Mesodermal cell (in vitro differentiated cells): ENCODE measurements around the gene ELF2.
"Not testable (repeated sequence)": the region's sequence is repeated elsewhere in the genome, so short reads cannot be mapped to it uniquely, and the experiment has no call there.

ENCODE experiments used
- H3K27ac ChIP-seq: 2 replicates; pipeline ENCODE4 v1.7.0; 2013; ENCODE audit warnings: mild to moderate bottlenecking, low read depth, low read length, moderate library complexity; ENCODE audit not compliant: severe bottlenecking
- H3K36me3 ChIP-seq: 2 replicates; pipeline ENCODE4 v1.7.1; 2013; ENCODE audit warnings: mild to moderate bottlenecking, low read length, moderate library complexity; ENCODE audit not compliant: control insufficient read depth, insufficient read depth
- H3K4me1 ChIP-seq: one replicate; pipeline ENCODE4 v1.7.1; 2013; ENCODE audit warnings: mild to moderate bottlenecking, low read length; ENCODE audit not compliant: insufficient read depth, control insufficient read depth, poor library complexity, severe bottlenecking
- H3K4me3 ChIP-seq: 2 replicates; pipeline ENCODE4 v1.7.0; 2013; ENCODE audit warnings: low read length, control low read depth, mild to moderate bottlenecking; ENCODE audit not compliant: insufficient read depth, poor library complexity, severe bottlenecking; ENCODE audit errors: extremely low read depth
- H3K9me3 ChIP-seq: 2 replicates; pipeline ENCODE4 v1.7.1; 2013; ENCODE audit warnings: mild to moderate bottlenecking, low read length, moderate library complexity; ENCODE audit not compliant: control insufficient read depth
- WGBS, 2 experiments: methylation state at CpG; one replicate each; pipeline ENCODE4 v1.1.5; 2013; ENCODE audit warnings: missing lambda C conversion rate in 2 of 2; ENCODE audit not compliant: insufficient coverage in 2 of 2; 5-methylcytosine and 5-hydroxymethylcytosine counted together

ELF2 gene

GRCh38 chr4:139208404-139208945 lies 31.5 kb upstream of the ELF2 start:
- Histone ChIP-seq H3K4me3 (no peak overlapping the region), H3K9me3 (no peaks in the 10 kb centered on the region), H3K4me1 (no peaks in the 10 kb centered on the region), H3K36me3 (no peaks in the 10 kb centered on the region), H3K27ac (no peak overlapping the region)
- 80 to 86% methylated on average over 1 of the region's 3 CpGs for WGBS, 2 experiments

- Histone ChIP-seq H3K36me3 (no peaks in the 10 kb centered on the region), H3K9me3 (no peaks in the 10 kb centered on the region), H3K4me3 (no peak overlapping the region), H3K27ac (no peak overlapping the region), H3K4me1 (no peaks in the 10 kb centered on the region)
- WGBS, 2 experiments = 83 to 100% methylated on average over 2 of the region's 6 CpGs
These were observed 30.9 kb upstream of the ELF2 start for GRCh38 chr4:139207873-139208403.

GRCh38 chr4:139207247-139207646 lies 30.2 kb upstream of the ELF2 start:
- WGBS, 2 experiments = 92 to 100% methylated on average over 1 to 2 of the region's 3 CpGs
- Histone ChIP-seq H3K4me3 (no peak overlapping the region), H3K36me3 (no peaks in the 10 kb centered on the region), H3K4me1 (no peaks in the 10 kb centered on the region), H3K9me3 (no peaks in the 10 kb centered on the region), H3K27ac (no peak overlapping the region)

GRCh38 chr4:139202991-139203390 lies 26.0 kb upstream of the ELF2 start:
- Histone ChIP-seq H3K27ac (no peak overlapping the region), H3K36me3 (no peaks in the 10 kb centered on the region), H3K4me3 (no peak overlapping the region), H3K9me3 (no peaks in the 10 kb centered on the region), H3K4me1 (no peaks in the 10 kb centered on the region)
- WGBS, 2 experiments = 95 to 100% methylated on average over 2 of the region's 2 CpGs

- Histone ChIP-seq H3K36me3 (no peaks in the 10 kb centered on the region), H3K27ac (no peak overlapping the region), H3K4me1 (no peaks in the 10 kb centered on the region), H3K9me3 (no peaks in the 10 kb centered on the region), H3K4me3 (no peak overlapping the region)
- 96 to 100% methylated on average over 2 to 4 of the region's 4 CpGs for WGBS, 2 experiments
These were observed 23.5 kb upstream of the ELF2 start for GRCh38 chr4:139200506-139200905.

- Histone ChIP-seq H3K36me3 (no peaks in the 10 kb centered on the region), H3K4me1 (no peaks in the 10 kb centered on the region), H3K27ac (no peak overlapping the region), H3K9me3 (no peaks in the 10 kb centered on the region), H3K4me3 (no peak overlapping the region)
- WGBS, 2 experiments = 70% methylated on average over 3 of the region's 4 CpGs; no CpG with 5 or more reads in 1 of the 2 experiments
These were observed 23.1 kb upstream of the ELF2 start for GRCh38 chr4:139200102-139200501.

GRCh38 chr4:139197214-139197613 lies 20.2 kb upstream of the ELF2 start:
- H3K4me3 ChIP-seq, H3K9me3 ChIP-seq: not testable (repeated sequence)
- 80% methylated on average over 2 of the region's 4 CpGs; no CpG with 5 or more reads in 1 of the 2 experiments for WGBS, 2 experiments

GRCh38 chr4:139196462-139196861 lies 19.4 kb upstream of the ELF2 start:
- no peak overlapping the region for H3K4me3 ChIP-seq
- H3K27ac ChIP-seq = no peak overlapping the region
- H3K36me3 ChIP-seq = no peaks in the 10 kb centered on the region
- no peaks in the 10 kb centered on the region for H3K9me3 ChIP-seq
- H3K4me1 ChIP-seq = no peaks in the 10 kb centered on the region
- no CpG with 5 or more reads among the region's 3 CpGs for WGBS, 2 experiments

More at GRCh38 chr4:139197214-139197613, 20.2 kb upstream of the ELF2 start:
- H3K27ac ChIP-seq, H3K36me3 ChIP-seq, H3K4me1 ChIP-seq: not testable (repeated sequence)

GRCh38 chr4:139191373-139191772 lies 14.4 kb upstream of the ELF2 start:
- no peak overlapping the region for H3K4me3 ChIP-seq
- no peak overlapping the region for H3K27ac ChIP-seq
- H3K9me3 ChIP-seq = no peaks in the 10 kb centered on the region
- H3K4me1 ChIP-seq = no peaks in the 10 kb centered on the region
- WGBS, 2 experiments = 63 to 90% methylated on average over 1 to 2 of the region's 2 CpGs
- H3K36me3 ChIP-seq = no peaks in the 10 kb centered on the region

- H3K4me1 ChIP-seq = no peaks in the 10 kb centered on the region
- 66 to 94% methylated on average over 4 to 5 of the region's 7 CpGs for WGBS, 2 experiments
- H3K9me3 ChIP-seq = no peaks in the 10 kb centered on the region
- no peaks in the 10 kb centered on the region for H3K36me3 ChIP-seq
- H3K4me3 ChIP-seq = no peak overlapping the region
- H3K27ac ChIP-seq = no peak overlapping the region
These were observed 13.0 kb upstream of the ELF2 start for GRCh38 chr4:139189972-139190371.

GRCh38 chr4:139189417-139189749 lies 12.4 kb upstream of the ELF2 start:
- Histone ChIP-seq H3K4me1 (no peaks in the 10 kb centered on the region), H3K36me3 (no peaks in the 10 kb centered on the region), H3K9me3 (no peaks in the 10 kb centered on the region), H3K27ac (no peak overlapping the region), H3K4me3 (no peak overlapping the region)
- WGBS, 2 experiments = 100% methylated on average over 2 of the region's 2 CpGs
